ENCODE data around the gene SLC39A12. TPM values are rescaled to one million over a fixed set of nuclear protein-coding genes. Genes with fewer than 3 reads are reported as not detected.

SLC39A12 gene
- total and polyA plus RNA-seq, 2 of the 8 experiments (the other 6 are each of a cell fraction or from before 2014, with no cell fraction given), result not detected

- Histone ChIP-seq H2BK5ac (ENCODE audit: low read depth, low read length) (no peak overlapping the region), H2BK120ac (replicated peaks; ENCODE audit: low read depth, low read length) (no peak overlapping the region), H2BK12ac (ENCODE audit: low read depth, low read length) (no peak overlapping the region), H2AK5ac (ENCODE audit: low read depth, low read length) (no peak overlapping the region), H3K27ac (ENCODE audit: low read depth, low read length) (no peak overlapping the region), H3K36me3 (ENCODE audit: control insufficient read depth in 2 of 4, insufficient read depth in 4 of 4, low read length in 3 of 4) (no peaks in the 10 kb centered on the region), H3K14ac (ENCODE audit: insufficient read length) (no peak overlapping the region), H3K9ac (replicated peaks in 1 of 4; ENCODE audit: extremely low read depth in 1 of 4, low read depth in 3 of 4, low read length in 3 of 4) (no peak overlapping the region), H3K56ac (replicated peaks; ENCODE audit: insufficient read length, low read depth, low read length) (no peak overlapping the region), H3K4me3 (ENCODE audit: extremely low read depth in 1 of 4, insufficient read depth in 2 of 4, low read depth in 3 of 4, low read length in 4 of 4) (no peak overlapping the region), H3K27me3 (replicated peaks in 1 of 4; ENCODE audit: control insufficient read depth in 3 of 4, extremely low read depth in 1 of 4, insufficient read depth in 3 of 4, low read length in 3 of 4) (no peaks in the 10 kb centered on the region), H3K23me2 (ENCODE audit: low read depth, low read length) (no peaks in the 10 kb centered on the region; the same call in 1 of the 2 replicates), H4K20me1 (replicated peaks in 1 of 2; ENCODE audit: control insufficient read depth in 1 of 2, insufficient read depth in 2 of 2, low read length in 2 of 2) (no peaks in the 10 kb centered on the region), H4K5ac (ENCODE audit: insufficient read length, low read depth, low read length) (no peak overlapping the region), H3K9me3 (ENCODE audit: insufficient read depth in 2 of 2, low read depth in 1 of 2, low read length in 1 of 2) (no peaks in the 10 kb centered on the region), H3K4me2 (ENCODE audit: insufficient read depth in 1 of 2, low read depth in 2 of 2, low read length in 2 of 2) (no peak overlapping the region), H2BK15ac (ENCODE audit: low read length) (no peak overlapping the region), H4K8ac (ENCODE audit: extremely low read depth, insufficient read depth, low read length) (no peak overlapping the region), H3K79me2 (ENCODE audit: control insufficient read depth in 1 of 2, insufficient read depth in 2 of 2, low read length in 2 of 2) (no peaks in the 10 kb centered on the region), H3K18ac (ENCODE audit: extremely low read depth, low read length) (no peak overlapping the region), H2BK20ac (ENCODE audit: low read length) (no peak overlapping the region), H4K91ac (replicated peaks; ENCODE audit: insufficient read length, low read length) (no peak overlapping the region), H3K4ac (replicated peaks; ENCODE audit: insufficient read length, low read depth, low read length) (no peak overlapping the region), H3K23ac (ENCODE audit: insufficient read length) (no peak overlapping the region), H3K79me1 (ENCODE audit: low read depth, low read length) (no peaks in the 10 kb centered on the region), H3K4me1 (replicated peaks in 1 of 4; ENCODE audit: control insufficient read depth in 3 of 4, insufficient read depth in 4 of 4, low read length in 3 of 4) (peaks cover 0 to 3% (median 0%) of the 10 kb centered on the region in 4 experiments; a peak in 1 of 7 replicates), H2AFZ (ENCODE audit: low read length) (no peak overlapping the region)
- no peak for TF ChIP-seq SP1 (IDR thresholded peaks at IDR 0.05; ENCODE audit: low read depth, low read length)
- no peak for TF ChIP-seq TAF1 (IDR thresholded peaks at IDR 0.05; ENCODE audit: low read depth, low read length)
- TF ChIP-seq POU5F1 (IDR thresholded peaks at IDR 0.05; ENCODE audit: low read depth, low read length), result no peak
- no peak for TF ChIP-seq PHF8 (conservative IDR thresholded peaks at IDR 0.05; ENCODE audit: low read depth, low read length)
- no peak for TF ChIP-seq BRCA1 (IDR thresholded peaks at IDR 0.05; ENCODE audit: low read depth, low read length)
- no peak for TF ChIP-seq SUZ12 (IDR thresholded peaks at IDR 0.05; ENCODE audit: low read length)
- ChIA-PET POLR2A (ENCODE audit: partially characterized antibody) (no interaction called here), CTCF (ENCODE audit: partially characterized antibody) (interaction anchor here (1.9 kb wide), 1 partner anchor 22 kb away, joined by 7 read pairs; no protein-coding TSS in a partner anchor)
- DNase-seq (ENCODE audit: low read depth in 1 of 2, low spot score in 2 of 2) (no peak), FAIRE-seq (no peak)
- 85% methylated on average over 8 of the region's 8 CpGs; no CpG with 5 or more reads in 1 of the 2 experiments for WGBS, 2 experiments (ENCODE audit: extremely low coverage in 1 of 2, insufficient coverage in 1 of 2, insufficient read length in 1 of 2, insufficient replicate concordance in 2 of 2, low coverage in 1 of 2, low lambda C conversion rate in 2 of 2, missing lambda C conversion rate in 1 of 2)
Measured at GRCh38 chr10:18082381-18082780, 130.7 kb downstream of the SLC39A12 start.
